ENCODE measurements around the gene CCR9.

Gene CCR9

GRCh38 chr3:45872569-45872968, 13.8 kb upstream of the CCR9 start:
- no peaks in the 10 kb centered on the region for H3K36me3 ChIP-seq (ENCODE audit: control insufficient read depth, insufficient read depth, low read length)
- no peak overlapping the region for H3K9ac ChIP-seq (ENCODE audit: low read depth, low read length)
- H3K9me3 ChIP-seq (ENCODE audit: control insufficient read depth, insufficient read depth, low read length) = no peaks in the 10 kb centered on the region
- no peak overlapping the region for H3K27ac ChIP-seq (ENCODE audit: low read depth, low read length)
- no peaks in the 10 kb centered on the region for H3K27me3 ChIP-seq (ENCODE audit: control insufficient read depth, insufficient read depth, low read length)
- peaks cover 7% of the 10 kb centered on the region; the same call in 1 of the 2 replicates for H3K4me1 ChIP-seq (ENCODE audit: control insufficient read depth, insufficient read depth, low read length)
- H3K4me3 ChIP-seq (ENCODE audit: low read depth, low read length) = no peak overlapping the region

- Histone ChIP-seq H3K9ac (ENCODE audit: low read depth, low read length) (no peak overlapping the region), H3K9me3 (ENCODE audit: control insufficient read depth, insufficient read depth, low read length) (no peaks in the 10 kb centered on the region), H3K4me1 (ENCODE audit: control insufficient read depth, insufficient read depth, low read length) (peaks cover 7% of the 10 kb centered on the region; the same call in 1 of the 2 replicates), H3K36me3 (ENCODE audit: control insufficient read depth, insufficient read depth, low read length) (no peaks in the 10 kb centered on the region), H3K27me3 (ENCODE audit: control insufficient read depth, insufficient read depth, low read length) (no peaks in the 10 kb centered on the region), H3K4me3 (ENCODE audit: low read depth, low read length) (no peak overlapping the region), H3K27ac (ENCODE audit: low read depth, low read length) (no peak overlapping the region)
Observed at GRCh38 chr3:45873036-45873435, 13.3 kb upstream of the CCR9 start.

- H3K27ac ChIP-seq (ENCODE audit: low read depth, low read length) = no peak overlapping the region
- H3K27me3 ChIP-seq (ENCODE audit: control insufficient read depth, insufficient read depth, low read length) = no peaks in the 10 kb centered on the region
- H3K36me3 ChIP-seq (ENCODE audit: control insufficient read depth, insufficient read depth, low read length) = no peaks in the 10 kb centered on the region
- no peak overlapping the region for H3K9ac ChIP-seq (ENCODE audit: low read depth, low read length)
- H3K4me3 ChIP-seq (ENCODE audit: low read depth, low read length) = no peak overlapping the region
- H3K4me1 ChIP-seq (ENCODE audit: control insufficient read depth, insufficient read depth, low read length) = peaks cover 7% of the 10 kb centered on the region; the same call in 1 of the 2 replicates
- no peaks in the 10 kb centered on the region for H3K9me3 ChIP-seq (ENCODE audit: control insufficient read depth, insufficient read depth, low read length)
Observed at GRCh38 chr3:45873638-45874037, 12.7 kb upstream of the CCR9 start.

GRCh38 chr3:45874677-45875346, 11.5 kb upstream of the CCR9 start:
- H3K4me3 ChIP-seq (ENCODE audit: low read depth, low read length) = no peak overlapping the region
- no peak overlapping the region for H3K9ac ChIP-seq (ENCODE audit: low read depth, low read length)
- peaks cover 7% of the 10 kb centered on the region; the same call in 1 of the 2 replicates for H3K4me1 ChIP-seq (ENCODE audit: control insufficient read depth, insufficient read depth, low read length)
- H3K27ac ChIP-seq (ENCODE audit: low read depth, low read length) = no peak overlapping the region
- H3K27me3 ChIP-seq (ENCODE audit: control insufficient read depth, insufficient read depth, low read length) = no peaks in the 10 kb centered on the region
- H3K36me3 ChIP-seq (ENCODE audit: control insufficient read depth, insufficient read depth, low read length) = no peaks in the 10 kb centered on the region
- no peaks in the 10 kb centered on the region for H3K9me3 ChIP-seq (ENCODE audit: control insufficient read depth, insufficient read depth, low read length)

- Histone ChIP-seq H3K27me3 (ENCODE audit: control insufficient read depth, insufficient read depth, low read length) (no peaks in the 10 kb centered on the region), H3K36me3 (ENCODE audit: control insufficient read depth, insufficient read depth, low read length) (no peaks in the 10 kb centered on the region), H3K9ac (ENCODE audit: low read depth, low read length) (no peak overlapping the region), H3K4me1 (ENCODE audit: control insufficient read depth, insufficient read depth, low read length) (no peaks in the 10 kb centered on the region), H3K27ac (ENCODE audit: low read depth, low read length) (no peak overlapping the region), H3K4me3 (ENCODE audit: low read depth, low read length) (no peak overlapping the region), H3K9me3 (ENCODE audit: control insufficient read depth, insufficient read depth, low read length) (no peaks in the 10 kb centered on the region)
Observed at GRCh38 chr3:45878124-45878523, 8.2 kb upstream of the CCR9 start.

- Histone ChIP-seq H3K4me3 (ENCODE audit: low read depth, low read length) (no peak overlapping the region), H3K9ac (ENCODE audit: low read depth, low read length) (no peak overlapping the region), H3K4me1 (ENCODE audit: control insufficient read depth, insufficient read depth, low read length) (no peaks in the 10 kb centered on the region), H3K27me3 (ENCODE audit: control insufficient read depth, insufficient read depth, low read length) (no peaks in the 10 kb centered on the region), H3K36me3 (ENCODE audit: control insufficient read depth, insufficient read depth, low read length) (no peaks in the 10 kb centered on the region), H3K27ac (ENCODE audit: low read depth, low read length) (no peak overlapping the region), H3K9me3 (ENCODE audit: control insufficient read depth, insufficient read depth, low read length) (no peaks in the 10 kb centered on the region)
Observed at GRCh38 chr3:45880725-45881077, 5.6 kb upstream of the CCR9 start.

GRCh38 chr3:45881078-45882022, 5.0 kb upstream of the CCR9 start:
- no peaks in the 10 kb centered on the region for H3K4me1 ChIP-seq (ENCODE audit: control insufficient read depth, insufficient read depth, low read length)
- H3K27ac ChIP-seq (ENCODE audit: low read depth, low read length) = no peak overlapping the region
- no peak overlapping the region for H3K9ac ChIP-seq (ENCODE audit: low read depth, low read length)
- H3K9me3 ChIP-seq (ENCODE audit: control insufficient read depth, insufficient read depth, low read length) = no peaks in the 10 kb centered on the region
- no peaks in the 10 kb centered on the region for H3K36me3 ChIP-seq (ENCODE audit: control insufficient read depth, insufficient read depth, low read length)
- no peak overlapping the region for H3K4me3 ChIP-seq (ENCODE audit: low read depth, low read length)
- no peaks in the 10 kb centered on the region for H3K27me3 ChIP-seq (ENCODE audit: control insufficient read depth, insufficient read depth, low read length)

GRCh38 chr3:45884368-45885201, 1.8 kb upstream of the CCR9 start:
- H3K4me1 ChIP-seq (ENCODE audit: control insufficient read depth, insufficient read depth, low read length) = no peaks in the 10 kb centered on the region
- H3K36me3 ChIP-seq (ENCODE audit: control insufficient read depth, insufficient read depth, low read length) = no peaks in the 10 kb centered on the region
- no peak overlapping the region for H3K4me3 ChIP-seq (ENCODE audit: low read depth, low read length)
- no peak overlapping the region for H3K9ac ChIP-seq (ENCODE audit: low read depth, low read length)
- no peak overlapping the region for H3K27ac ChIP-seq (ENCODE audit: low read depth, low read length)
- no peaks in the 10 kb centered on the region for H3K9me3 ChIP-seq (ENCODE audit: control insufficient read depth, insufficient read depth, low read length)
- H3K27me3 ChIP-seq (ENCODE audit: control insufficient read depth, insufficient read depth, low read length) = no peaks in the 10 kb centered on the region

GRCh38 chr3:45887285-45887684, 942 bp downstream of the CCR9 start:
- H3K4me3 ChIP-seq (ENCODE audit: low read depth, low read length) = no peak overlapping the region
- no peaks in the 10 kb centered on the region for H3K36me3 ChIP-seq (ENCODE audit: control insufficient read depth, insufficient read depth, low read length)
- no peak overlapping the region for H3K27ac ChIP-seq (ENCODE audit: low read depth, low read length)
- H3K9me3 ChIP-seq (ENCODE audit: control insufficient read depth, insufficient read depth, low read length) = no peaks in the 10 kb centered on the region
- no peaks in the 10 kb centered on the region for H3K27me3 ChIP-seq (ENCODE audit: control insufficient read depth, insufficient read depth, low read length)
- H3K9ac ChIP-seq (ENCODE audit: low read depth, low read length) = no peak overlapping the region
- H3K4me1 ChIP-seq (ENCODE audit: control insufficient read depth, insufficient read depth, low read length) = no peaks in the 10 kb centered on the region

- Histone ChIP-seq H3K9ac (ENCODE audit: low read depth, low read length) (no peak overlapping the region), H3K9me3 (ENCODE audit: control insufficient read depth, insufficient read depth, low read length) (no peaks in the 10 kb centered on the region), H3K27me3 (ENCODE audit: control insufficient read depth, insufficient read depth, low read length) (no peaks in the 10 kb centered on the region), H3K36me3 (ENCODE audit: control insufficient read depth, insufficient read depth, low read length) (no peaks in the 10 kb centered on the region), H3K27ac (ENCODE audit: low read depth, low read length) (no peak overlapping the region), H3K4me3 (ENCODE audit: low read depth, low read length) (no peak overlapping the region), H3K4me1 (ENCODE audit: control insufficient read depth, insufficient read depth, low read length) (no peaks in the 10 kb centered on the region)
Observed at GRCh38 chr3:45887759-45888511, 1.6 kb downstream of the CCR9 start.

Data from HUES48 (cell line).